HG02840 (cell line): ENCODE data around the gene PARVB.
"Not testable (repeated sequence)": the region's sequence is repeated elsewhere in the genome, so short reads cannot be mapped to it uniquely, and the experiment has no call there.

Experiments used
- ATAC-seq: cut with Tn5 transposase; IDR thresholded peaks from one replicate; pipeline ENCODE4 v1.9.1; 2021; ENCODE audit warnings: mild to moderate bottlenecking, moderate library complexity, moderate number of reproducible peaks; ENCODE audit not compliant: unreplicated experiment, low FRiP score

Gene PARVB

DNA sequence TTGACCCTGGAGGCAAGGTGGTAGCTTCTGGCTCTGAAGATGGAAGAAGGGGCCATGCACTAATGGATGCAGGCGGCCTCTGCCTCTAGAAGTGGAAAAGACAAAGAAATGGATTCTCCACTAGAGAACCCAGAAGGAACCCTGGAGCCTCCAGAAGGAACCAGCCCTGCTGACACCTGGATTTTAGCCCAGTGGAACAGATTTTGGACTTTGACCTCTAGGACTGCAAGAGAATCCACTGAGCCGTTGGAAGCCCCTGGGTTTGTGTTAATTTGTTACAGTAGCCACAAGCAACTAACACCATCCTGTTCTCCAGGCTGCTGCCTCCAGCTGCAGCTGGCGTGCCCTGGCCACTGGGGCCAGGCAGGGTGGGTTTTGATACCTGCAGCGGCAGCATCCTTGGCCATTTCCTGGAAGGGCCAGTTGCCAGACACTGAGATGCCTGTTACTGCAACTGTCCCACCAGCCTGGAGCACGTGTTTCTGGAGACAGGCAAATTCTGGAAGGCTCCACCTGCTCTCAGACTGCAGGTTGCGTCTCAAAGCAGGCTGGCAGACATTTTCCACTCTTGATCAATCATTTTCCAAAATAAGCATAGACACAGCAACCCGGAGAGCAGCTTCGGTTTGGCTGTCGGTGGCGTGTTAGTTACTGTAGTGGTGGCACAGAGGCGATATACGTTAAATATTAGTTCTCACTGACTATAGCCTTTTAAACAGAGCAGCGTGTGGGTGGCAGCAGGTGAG lies 79.8 kb downstream of the PARVB start:
- ATAC-seq = no peak

DNA sequence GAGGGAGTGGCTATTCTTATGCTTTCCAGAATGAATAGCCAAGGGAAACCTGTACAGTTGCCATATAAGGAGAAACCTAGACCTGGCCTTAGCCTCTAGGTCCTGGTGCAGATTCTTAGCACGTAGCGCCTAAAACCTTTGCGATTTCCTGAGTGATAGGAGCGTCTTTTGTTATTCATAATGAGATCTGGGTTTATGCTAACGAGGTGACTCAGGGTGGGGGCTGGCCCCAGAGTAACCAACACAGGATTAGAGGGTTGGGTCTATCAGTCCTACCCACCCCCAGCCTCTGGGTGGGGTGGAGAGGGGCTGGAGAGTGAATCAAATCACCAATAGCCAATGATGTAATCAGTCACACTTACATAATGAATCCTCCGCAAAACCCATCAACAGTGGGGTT lies 83.2 kb downstream of the PARVB start:
- no peak for ATAC-seq

DNA sequence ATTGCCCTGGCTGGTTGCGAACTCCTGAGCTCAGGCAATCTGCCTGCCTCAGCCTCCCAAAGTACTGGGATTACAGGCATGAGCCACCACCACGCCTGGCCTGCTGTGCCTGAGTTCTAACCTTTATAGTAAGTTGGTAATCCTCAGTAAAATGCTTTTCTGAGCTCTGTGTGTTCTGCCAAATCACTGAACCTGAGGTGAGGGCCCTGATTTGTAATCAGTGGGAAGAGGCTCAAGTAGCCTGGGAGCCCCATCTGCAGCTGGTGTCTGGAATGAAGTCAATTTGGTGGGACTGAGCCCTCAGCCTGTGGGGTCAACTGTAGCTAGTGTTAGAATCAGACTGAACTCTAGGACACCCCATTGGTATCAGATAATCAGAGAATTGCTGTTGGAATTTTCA lies 84.0 kb downstream of the PARVB start:
- ATAC-seq = no peak

DNA sequence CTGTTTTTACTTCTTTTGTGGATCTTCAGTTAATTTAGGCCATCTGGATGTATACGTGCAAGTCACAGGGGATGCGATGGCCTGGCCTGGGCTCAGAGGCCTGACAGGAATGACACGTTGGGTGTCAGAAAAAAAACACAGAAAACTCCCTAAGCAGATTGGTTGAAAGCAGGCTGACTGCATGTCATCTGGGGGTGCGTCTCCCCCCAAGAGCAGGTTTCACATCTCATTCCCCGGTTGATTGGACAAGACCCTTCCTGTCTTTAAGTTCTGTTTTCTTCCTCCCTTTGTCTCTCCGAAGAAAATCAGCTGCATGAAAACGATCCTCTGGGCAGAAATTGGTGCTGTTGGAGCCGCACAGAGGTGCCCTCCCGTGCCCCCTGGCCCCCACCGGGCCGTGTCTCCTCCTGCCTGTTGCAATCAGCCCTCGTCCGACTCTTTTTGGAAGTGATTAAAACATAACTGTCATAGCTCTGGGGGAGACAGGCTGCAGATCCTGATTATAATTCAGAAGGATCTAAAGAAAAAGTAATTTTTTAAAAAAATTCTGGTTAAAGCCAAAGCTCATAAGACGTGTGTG lies 84.8 kb downstream of the PARVB start:
- no peak for ATAC-seq

DNA sequence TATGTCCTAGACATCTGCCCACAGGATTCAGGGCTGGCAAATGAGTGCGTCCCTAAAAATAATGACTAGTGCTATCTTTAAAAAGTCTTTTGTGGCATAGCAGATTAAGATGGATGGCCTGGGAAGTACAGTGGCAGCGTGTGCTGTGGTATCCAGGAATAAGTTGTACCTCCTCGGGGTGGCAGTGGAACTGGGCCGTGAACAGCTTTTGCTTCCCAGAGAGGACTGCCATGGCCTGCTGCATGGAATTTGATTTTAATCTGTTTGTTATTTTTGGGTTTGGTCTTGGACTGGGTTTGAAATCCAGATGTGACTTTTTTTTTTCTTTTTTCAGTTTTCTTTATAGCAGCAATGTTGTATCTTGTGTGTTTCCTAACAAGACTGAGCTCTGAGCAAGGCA lies 85.3 kb downstream of the PARVB start:
- ATAC-seq = no peak

DNA sequence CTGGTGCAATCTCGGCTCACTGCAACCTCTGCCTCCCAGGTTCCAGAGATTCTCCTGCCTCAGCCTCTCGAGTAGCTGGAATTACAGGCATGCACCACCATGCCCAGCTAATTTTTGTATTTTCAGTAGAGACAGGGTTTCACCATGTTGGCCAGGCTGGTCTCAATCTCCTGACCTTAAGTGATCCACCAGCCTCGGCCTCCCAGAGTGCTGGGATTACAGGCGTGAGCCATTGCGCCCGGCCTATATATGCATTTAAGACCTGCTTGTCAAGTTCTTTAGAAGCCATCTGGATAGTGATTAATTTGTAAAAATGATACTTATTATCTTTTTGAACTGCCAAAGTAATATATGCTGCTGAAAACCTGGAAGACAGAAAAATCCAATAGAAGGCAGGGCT lies 86.6 kb downstream of the PARVB start:
- not testable (repeated sequence) for ATAC-seq

DNA sequence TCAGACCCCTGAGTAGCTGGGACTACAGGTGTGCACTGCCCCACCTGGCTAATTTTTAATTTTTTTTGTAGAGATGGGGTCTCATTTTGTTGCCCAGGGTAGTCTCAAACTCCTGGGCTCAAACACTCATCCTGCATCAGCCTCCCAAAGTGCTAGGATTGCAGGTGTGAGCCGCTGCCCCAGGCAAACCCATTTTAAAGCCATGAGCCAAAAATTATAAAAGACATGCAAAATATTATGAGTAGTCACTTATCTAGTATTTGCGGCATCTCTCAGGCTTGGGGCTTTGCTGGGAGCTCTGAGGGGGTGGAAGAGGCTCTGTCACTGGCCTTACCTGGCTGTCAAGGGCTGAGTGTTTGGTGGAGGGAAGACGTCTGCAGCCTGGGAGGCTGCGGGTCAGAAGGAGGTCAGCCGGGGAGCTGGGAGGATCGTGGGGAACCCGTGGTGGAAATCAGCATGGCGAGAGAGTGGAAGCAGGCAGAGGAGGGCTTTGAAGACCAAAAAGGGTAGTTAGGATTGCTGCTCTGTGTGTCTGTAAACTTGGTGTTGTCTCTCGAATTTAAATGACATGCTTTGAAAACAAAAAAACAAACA lies 87.6 kb downstream of the PARVB start:
- no peak for ATAC-seq

DNA sequence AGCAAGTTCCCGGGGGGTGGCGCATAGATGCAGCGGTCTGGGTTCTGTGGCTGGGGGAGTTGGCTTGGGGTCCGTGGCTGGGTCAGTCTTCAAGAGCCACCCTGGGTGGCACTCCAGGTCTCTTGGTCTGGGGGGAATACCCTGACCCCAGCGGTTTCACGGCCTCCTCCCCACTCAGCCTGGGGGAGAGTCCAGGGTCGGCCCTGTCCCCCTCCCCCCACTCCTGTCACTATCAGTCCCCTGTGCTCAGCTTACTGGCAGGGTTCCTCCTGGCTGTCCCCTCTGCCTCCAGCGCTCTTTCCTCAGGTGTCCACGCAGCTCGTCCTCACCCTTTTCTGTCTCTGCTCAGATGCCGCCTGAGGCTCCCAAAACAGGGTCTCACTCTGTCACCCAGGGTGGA lies 88.1 kb downstream of the PARVB start:
- ATAC-seq = no peak

DNA sequence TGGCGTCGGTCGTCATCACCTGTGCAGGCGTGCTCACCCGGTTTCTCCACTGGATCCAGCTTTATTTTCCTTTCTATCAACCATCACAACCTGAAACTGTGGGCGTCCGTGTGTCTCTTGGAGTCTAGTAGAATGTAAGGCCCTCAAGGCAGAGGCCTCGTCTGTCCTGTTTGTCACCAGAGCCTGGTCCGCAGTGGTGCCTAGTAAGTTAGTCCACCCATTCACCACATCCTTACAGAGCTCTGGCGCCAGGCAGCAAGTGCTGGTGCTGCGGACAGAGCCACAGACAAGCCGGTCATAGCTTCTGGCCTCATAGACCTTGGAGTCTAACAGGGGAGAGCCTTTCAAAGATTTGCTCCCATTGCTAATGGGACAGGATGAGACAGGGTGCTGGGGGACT lies 92.2 kb downstream of the PARVB start:
- no peak for ATAC-seq

DNA sequence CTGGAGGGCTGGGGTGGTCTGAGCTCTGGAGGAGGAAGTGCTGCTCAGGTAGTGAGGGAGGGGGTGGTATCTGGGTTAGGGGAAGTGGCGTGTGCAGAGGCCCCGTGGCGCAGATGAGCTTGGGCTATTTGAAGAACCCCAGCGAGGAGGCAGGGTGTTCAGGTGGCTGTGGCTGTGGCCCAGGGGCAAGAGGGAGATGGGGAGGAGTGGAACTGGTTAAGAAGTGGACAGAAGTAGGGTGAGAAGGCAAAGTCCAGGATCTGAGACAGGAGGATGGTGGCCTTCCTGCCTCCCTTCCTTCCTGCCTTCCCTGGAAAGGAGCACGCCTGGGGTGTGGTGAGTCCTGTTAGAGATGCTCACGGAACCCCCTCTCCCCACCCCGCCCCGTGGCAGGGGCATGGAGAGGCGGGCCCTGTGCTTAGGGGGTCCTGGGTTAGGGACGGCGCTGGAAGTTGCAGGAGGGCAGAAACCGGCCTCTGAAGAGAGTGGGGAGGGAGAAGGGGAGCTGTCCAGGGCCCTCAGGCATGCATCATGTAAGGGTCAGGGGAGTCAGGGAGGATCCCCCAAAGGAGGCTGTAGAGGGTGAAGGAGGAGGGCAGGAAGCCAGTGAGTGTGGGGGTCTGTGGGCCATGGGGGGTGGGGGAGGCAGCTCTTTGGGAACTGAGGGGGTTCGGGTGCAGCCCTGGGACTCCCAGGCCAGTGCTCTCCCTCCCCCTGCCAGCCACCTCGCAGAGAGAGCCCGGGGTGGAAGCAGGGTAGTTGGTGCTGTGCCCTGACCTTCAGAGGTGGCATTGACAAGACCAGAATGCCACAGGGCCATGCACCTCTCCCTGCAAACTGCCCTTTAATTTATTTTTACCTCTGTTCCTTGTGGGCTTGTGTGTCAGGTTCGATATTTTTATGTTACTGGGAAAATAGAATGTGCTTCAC lies 92.9 kb downstream of the PARVB start:
- ATAC-seq = no peak

DNA sequence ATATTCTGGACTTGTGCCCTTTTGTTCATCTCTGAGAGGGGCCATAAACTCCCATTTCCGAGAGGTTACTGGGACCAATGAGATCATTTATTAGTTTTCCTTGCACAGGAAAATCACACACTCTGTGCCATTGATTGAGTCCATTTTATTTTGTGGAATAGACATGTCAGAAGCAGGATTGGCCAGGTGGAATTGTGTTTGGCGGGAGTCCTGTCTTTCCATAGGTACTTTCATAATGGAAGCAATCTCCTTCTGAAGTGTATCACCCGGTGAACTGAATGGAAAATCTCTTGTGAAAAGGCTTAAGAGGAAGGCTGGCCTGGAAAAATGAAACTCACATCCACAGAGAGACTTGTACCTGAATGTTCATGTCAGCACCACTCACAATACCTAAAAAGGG lies 93.6 kb downstream of the PARVB start:
- no peak for ATAC-seq

DNA sequence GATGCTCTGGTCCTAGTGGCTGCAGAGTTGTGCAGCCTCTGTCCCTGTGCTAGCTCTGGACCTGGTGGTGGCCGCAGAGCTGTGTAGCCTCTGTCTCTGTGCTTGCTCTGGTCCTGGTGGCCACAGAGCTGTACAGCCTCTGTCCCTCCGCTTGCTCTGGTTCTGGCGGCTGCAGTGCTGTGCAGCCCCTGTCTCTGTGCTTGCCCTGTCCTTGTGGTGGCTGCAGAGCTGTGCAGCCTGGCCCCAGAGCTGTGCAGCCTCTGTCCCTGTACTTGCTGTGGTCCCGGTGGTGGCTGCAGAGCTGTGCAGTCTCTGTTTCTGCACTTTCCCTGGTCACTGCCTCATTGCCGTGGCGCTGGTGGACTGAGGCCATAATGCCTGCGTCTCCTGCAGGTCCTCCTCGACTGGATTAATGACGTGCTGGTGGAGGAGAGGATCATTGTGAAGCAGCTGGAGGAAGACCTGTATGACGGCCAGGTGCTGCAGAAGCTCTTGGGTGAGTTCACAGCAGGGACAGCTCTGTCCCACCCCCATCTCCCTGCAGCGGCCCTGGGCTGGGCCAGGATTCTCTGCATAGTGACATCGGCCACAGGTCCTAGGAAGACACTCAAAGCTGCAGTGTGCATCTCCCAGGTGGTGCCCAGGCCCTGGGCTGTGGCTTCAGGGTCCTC lies 94.7 kb downstream of the PARVB start:
- no peak for ATAC-seq

DNA sequence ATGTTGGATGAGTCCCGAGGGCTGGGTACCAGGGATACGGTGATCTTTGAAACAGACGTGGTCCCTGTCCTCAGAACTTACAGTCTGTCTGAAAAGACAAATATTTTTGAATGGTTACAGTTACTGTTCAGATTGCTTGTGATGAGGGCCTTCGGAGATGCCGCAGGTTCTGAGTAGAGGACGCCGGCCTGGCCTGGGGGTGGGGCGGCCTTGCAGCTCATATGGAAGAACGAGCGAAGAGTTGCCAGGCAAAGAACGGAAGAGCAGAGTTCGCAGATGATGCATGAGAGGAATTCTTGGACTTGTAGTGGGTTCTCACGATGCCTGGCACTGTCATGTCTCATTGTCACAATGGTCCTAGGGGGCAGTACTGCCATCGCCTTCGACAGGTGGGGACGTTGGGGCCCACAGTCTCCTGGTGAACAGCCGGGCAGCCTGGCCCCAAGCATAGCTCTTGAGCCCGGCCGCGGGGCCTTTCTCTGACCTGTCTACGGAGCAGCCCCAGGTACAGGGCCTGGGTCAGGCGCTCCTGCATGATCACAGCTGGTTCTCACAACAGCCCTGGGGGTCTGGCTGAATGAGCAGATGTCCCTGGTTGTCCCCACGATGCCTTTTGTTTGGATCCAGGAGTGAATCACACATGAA lies 95.7 kb downstream of the PARVB start:
- ATAC-seq = no peak

DNA sequence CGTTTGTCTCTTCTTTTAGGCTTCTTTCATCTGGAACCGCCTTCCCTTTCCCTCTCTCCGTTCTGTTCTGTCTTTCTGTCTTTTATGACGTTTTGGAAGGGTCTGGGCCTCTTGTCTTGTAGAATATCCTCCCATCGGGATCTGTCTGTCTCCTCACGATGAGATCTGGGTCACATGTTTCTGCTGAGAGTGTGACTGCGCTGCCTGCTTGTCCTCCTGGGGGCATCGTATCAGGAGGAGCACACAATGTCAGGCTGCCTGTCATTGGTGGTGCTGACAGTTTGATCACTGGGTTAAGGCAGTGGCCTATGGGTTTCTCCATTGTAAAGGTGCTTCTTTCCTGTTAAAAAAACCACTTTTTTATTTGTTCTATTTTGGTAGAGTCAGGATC lies 96.2 kb downstream of the PARVB start:
- ATAC-seq = no peak

DNA sequence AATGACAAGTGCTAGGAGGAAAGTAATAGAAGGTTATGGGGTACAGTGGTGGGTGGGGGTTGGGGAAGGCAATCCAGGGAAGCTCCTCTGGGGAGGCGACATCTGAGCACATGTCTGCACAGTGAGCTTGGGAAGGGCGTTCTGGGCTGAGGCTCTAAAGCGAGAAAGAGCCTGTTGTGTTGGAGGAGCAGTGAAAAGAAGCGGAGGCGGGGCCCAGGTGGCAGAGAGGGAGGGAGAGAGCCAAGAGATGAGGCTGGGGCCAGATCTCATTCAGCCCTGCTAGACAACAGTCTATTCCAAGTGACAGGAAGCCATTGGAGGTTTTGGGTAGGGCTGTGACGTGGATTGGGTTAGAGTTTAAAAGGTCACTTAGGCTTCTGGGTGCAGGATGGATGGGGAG lies 101.3 kb downstream of the PARVB start:
- ATAC-seq = no peak

DNA sequence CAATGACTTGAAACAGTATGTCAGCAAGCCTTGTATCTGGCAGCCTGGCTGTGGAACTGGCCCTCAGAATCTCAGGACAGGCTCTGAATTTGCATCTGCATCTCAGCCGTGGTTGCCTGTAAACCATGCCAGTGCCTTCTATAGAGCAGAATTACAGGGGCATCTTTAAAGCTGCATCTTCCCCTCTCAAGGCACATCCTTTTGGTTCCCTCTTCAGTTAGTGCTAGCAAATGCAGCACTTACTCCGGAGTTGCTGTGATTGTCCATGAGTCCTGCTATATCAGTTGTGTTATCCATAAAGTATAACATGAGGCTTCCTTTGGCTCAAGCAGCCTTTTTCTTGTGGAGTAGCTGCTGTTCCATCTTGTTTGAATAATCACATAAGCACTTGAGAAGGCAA lies 102.7 kb downstream of the PARVB start:
- ATAC-seq = no peak

DNA sequence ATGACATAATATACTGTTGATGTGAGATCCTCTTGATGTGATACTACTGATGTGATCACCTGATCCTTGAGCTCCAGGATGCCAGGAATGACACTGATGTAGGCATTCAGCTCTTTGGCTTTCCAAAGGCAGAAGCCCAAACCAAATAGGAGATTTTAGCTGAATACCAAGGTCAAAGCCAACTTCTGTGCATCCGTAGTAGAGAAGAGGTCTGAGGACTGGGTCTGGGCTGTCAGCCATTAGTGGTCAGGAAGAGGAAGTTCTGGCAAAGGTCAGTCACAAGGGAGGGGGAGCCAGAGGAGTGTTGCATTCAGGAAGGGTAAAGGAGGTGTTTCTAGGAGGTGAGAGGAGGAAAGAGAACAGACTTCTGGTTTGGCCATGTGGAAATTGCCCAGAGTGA lies 103.3 kb downstream of the PARVB start:
- no peak for ATAC-seq

DNA sequence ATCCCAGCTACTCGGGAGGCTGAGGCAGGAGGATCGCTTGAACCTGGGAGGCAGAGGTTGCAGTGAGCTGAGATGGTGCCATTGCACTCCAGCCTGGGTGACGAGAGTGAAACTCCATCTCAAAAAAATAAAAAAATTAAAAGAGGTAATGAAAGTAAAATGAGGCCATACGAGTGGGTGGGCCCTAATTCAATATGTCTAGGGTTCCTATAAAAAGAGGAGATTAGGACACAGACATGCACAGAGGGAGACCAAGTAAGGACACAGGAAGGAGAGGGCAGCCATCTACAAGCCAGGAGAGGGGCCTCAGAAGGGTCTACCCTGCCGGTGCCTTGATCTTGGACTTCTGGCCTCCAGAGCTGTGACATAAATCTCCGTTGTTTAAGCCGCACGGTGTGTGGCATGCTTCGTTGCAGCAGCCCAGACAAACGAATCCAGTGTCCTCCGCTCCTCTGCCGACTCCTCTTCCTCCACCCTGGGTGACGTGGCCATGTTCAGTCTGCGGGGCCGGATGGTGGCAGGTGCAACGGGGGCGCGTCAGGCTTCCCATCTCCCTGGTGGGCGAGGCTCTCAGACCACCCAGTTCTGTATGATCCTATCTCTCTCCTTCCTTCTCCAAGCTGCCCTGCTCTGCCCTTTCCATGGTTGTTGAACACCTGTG lies 105.0 kb downstream of the PARVB start:
- ATAC-seq = no peak

DNA sequence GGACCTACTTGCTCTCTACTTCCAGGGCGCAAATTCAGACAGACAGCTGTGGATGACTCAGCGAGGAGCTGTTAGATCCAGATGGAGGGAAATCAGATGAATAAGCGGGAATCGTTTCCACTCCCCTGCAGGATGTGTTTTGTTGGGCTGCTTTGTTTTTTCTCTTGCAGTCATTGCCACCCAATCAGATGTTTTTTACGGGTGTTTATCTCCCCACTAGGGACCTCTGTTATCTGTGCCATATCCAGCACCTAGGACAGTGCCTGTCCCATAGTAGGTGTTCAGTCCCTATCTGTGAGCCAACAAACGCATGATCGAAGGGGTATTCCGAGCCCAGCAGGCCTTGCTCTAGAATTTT lies 105.5 kb downstream of the PARVB start:
- ATAC-seq = no peak
